OCI-LY3 (cell line): ENCODE measurements around the gene SPATA6L.

ENCODE experiments used
- H2AFZ ChIP-seq: fragments of 200-600, 300-600 bp; shearing (Covaris generic); 2 replicates; pipeline ENCODE4 v1.6.0; 2014; ENCODE audit warnings: antibody characterized with exemption, low read depth, low read length
- H3K27ac ChIP-seq: fragments of 200-600, 300-600 bp; sonication (generic); 2 replicates; pipeline ENCODE4 v1.5.1; 2014; ENCODE audit warnings: mild to moderate bottlenecking, low read length, moderate library complexity, mixed read lengths
- H3K27me3 ChIP-seq: fragments of 200-600, 300-600 bp; sonication (generic); 2 replicates; pipeline ENCODE4 v1.6.1; 2014; ENCODE audit warnings: low read depth, low read length, mixed read lengths
- H3K36me3 ChIP-seq: fragments of 200-600, 300-600 bp; sonication (generic); replicated peaks from 2 replicates; pipeline ENCODE3; 2014; ENCODE audit warnings: low read depth, low read length, mixed read lengths
- H3K4me1 ChIP-seq: fragments of 300-600, 200-600 bp; sonication (generic); 2 replicates; pipeline ENCODE4 v1.6.1; 2014; ENCODE audit warnings: low read length, mixed read lengths
- H3K4me2 ChIP-seq: fragments of 200-600, 300-600 bp; sonication (generic); 2 replicates; pipeline ENCODE4 v1.6.1; 2014; ENCODE audit warnings: low read length, mixed read lengths
- H3K4me3 ChIP-seq: fragments of 300-600, 200-600 bp; sonication (generic); 2 replicates; pipeline ENCODE4 v1.5.1; 2014; ENCODE audit warnings: antibody characterized with exemption, mild to moderate bottlenecking, low read length, moderate library complexity
- H3K79me2 ChIP-seq: fragments of 300-600, 200-600 bp; shearing (Covaris generic); 2 replicates; pipeline ENCODE4 v1.6.1; 2014; ENCODE audit warnings: mild to moderate bottlenecking, low read length, mixed read lengths
- H3K9ac ChIP-seq: fragments of 300-600, 200-600 bp; shearing (Covaris generic); 2 replicates; pipeline ENCODE4 v1.6.0; 2014; ENCODE audit warnings: mild to moderate bottlenecking, low read length, moderate library complexity
- H3K9me3 ChIP-seq: fragments of 200-600, 300-600 bp; shearing (Covaris generic); 2 replicates; pipeline ENCODE4 v1.6.1; 2014; ENCODE audit warnings: low read length, mixed read lengths; ENCODE audit not compliant: insufficient read depth
- H4K20me1 ChIP-seq: fragments of 200-600, 300-600 bp; sonication (generic); 2 replicates; pipeline ENCODE4 v1.6.1; 2016; ENCODE audit warnings: low read length, mixed read lengths; ENCODE audit not compliant: insufficient read depth
- EZH2phosphoT487 ChIP-seq: fragments of 200-600 bp; shearing (Covaris generic); IDR thresholded peaks from 2 replicates; pipeline ENCODE4 v1.6.1; 2018; ENCODE audit warnings: antibody characterized with exemption, mixed run types, low read depth
- TF ChIP-seq, protein P1 (sequence below): fragments of 200-600, 300-600 bp; sonication (generic); IDR thresholded peaks from 2 replicates; pipeline ENCODE4 v1.5.1; 2014; ENCODE audit warnings: antibody characterized with exemption, low read length, low read depth

The SPATA6L gene

DNA sequence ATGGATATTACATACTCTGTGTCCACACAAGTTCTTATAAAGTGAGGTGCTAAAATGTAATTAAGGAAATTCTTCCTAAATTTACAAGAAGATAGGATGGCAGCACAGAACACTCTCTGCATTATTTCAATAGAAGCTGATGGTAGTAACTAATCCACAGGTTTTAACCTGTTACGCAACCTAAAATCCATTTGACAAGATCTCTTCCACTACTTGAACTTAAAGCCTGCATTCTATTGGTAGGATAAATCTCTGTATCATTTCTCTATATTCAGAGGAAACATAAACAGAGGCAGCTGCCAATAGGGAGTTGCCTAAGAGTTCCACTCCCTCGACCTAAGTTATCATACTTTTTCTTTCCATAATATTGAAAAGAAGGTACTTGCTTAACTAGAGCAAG is 34.7 kb upstream of the SPATA6L start:
- no peaks in the 10 kb centered on the region for H3K4me1 ChIP-seq
- no peaks in the 10 kb centered on the region for H3K27me3 ChIP-seq
- H3K36me3 ChIP-seq: peaks cover 25% of the 10 kb centered on the region
- no peak for TF ChIP-seq EZH2phosphoT487
- TF ChIP-seq, protein P1, sequence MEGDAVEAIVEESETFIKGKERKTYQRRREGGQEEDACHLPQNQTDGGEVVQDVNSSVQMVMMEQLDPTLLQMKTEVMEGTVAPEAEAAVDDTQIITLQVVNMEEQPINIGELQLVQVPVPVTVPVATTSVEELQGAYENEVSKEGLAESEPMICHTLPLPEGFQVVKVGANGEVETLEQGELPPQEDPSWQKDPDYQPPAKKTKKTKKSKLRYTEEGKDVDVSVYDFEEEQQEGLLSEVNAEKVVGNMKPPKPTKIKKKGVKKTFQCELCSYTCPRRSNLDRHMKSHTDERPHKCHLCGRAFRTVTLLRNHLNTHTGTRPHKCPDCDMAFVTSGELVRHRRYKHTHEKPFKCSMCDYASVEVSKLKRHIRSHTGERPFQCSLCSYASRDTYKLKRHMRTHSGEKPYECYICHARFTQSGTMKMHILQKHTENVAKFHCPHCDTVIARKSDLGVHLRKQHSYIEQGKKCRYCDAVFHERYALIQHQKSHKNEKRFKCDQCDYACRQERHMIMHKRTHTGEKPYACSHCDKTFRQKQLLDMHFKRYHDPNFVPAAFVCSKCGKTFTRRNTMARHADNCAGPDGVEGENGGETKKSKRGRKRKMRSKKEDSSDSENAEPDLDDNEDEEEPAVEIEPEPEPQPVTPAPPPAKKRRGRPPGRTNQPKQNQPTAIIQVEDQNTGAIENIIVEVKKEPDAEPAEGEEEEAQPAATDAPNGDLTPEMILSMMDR: no peak
- no peak overlapping the region for H3K9ac ChIP-seq
- no peak overlapping the region for H3K27ac ChIP-seq
- H4K20me1 ChIP-seq: no peaks in the 10 kb centered on the region
- H3K4me2 ChIP-seq: no peak overlapping the region
- H3K79me2 ChIP-seq: no peaks in the 10 kb centered on the region
- no peak overlapping the region for H2AFZ ChIP-seq
- no peaks in the 10 kb centered on the region for H3K9me3 ChIP-seq
- H3K4me3 ChIP-seq: no peak overlapping the region

DNA sequence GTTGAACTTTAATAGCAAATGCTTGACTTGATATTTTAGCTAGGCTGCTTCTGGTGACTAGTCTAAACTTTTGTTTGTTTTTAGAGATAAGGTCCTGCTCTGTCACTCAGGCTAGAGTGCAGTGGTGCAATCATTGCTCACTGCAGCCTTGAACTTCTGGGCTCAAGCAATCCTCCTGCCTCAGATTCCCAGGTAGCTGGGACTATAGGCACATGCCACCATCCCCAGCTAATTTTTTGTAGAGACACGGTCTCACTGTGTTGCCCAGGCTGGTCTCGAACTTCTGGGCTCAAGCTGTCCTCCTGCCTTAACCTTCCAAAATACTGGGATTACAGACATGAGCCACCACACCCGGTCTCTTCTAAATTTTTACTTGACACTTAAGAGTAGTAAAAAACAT is 33.8 kb upstream of the SPATA6L start:
- peaks cover 22% of the 10 kb centered on the region for H3K36me3 ChIP-seq

DNA sequence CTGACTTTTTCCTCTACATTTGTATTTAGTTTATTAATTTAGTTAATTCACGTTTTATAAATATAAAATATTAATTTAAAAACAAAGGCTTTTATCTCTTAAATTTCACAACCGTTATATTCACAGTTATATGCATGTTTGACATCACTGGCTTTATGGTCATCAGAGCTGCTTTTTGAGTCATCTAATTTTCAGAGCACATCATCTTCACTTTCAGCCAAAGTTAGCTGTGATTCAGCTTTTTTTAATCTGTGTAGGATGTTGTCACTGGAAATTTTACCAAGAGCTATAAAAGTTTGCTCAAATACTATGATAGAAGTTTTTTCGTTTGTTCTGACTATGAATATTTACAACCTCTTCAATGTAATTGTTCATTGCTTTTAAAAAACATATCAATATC is 25.5 kb upstream of the SPATA6L start:
- H3K4me3 ChIP-seq: no peak overlapping the region
- H3K4me1 ChIP-seq: peaks cover 23% of the 10 kb centered on the region
- peaks cover 11% of the 10 kb centered on the region; the same call in 1 of the 2 replicates for H4K20me1 ChIP-seq
- H3K36me3 ChIP-seq: peaks cover 11% of the 10 kb centered on the region
- H2AFZ ChIP-seq: no peak overlapping the region
- H3K27me3 ChIP-seq: no peaks in the 10 kb centered on the region
- no peak overlapping the region for H3K9ac ChIP-seq
- no peak overlapping the region for H3K4me2 ChIP-seq
- H3K9me3 ChIP-seq: no peaks in the 10 kb centered on the region
- TF ChIP-seq, protein P1: no peak
- TF ChIP-seq EZH2phosphoT487: no peak
- peaks cover 11% of the 10 kb centered on the region for H3K79me2 ChIP-seq
- no peak overlapping the region for H3K27ac ChIP-seq

More for the DNA sequence above, 33.8 kb upstream of the SPATA6L start:
- H3K4me1 ChIP-seq: no peaks in the 10 kb centered on the region
- H3K27ac ChIP-seq: no peak overlapping the region
- H3K4me2 ChIP-seq: no peak overlapping the region
- H3K79me2 ChIP-seq: no peaks in the 10 kb centered on the region
- no peak overlapping the region for H2AFZ ChIP-seq
- no peak overlapping the region for H3K9ac ChIP-seq
- no peaks in the 10 kb centered on the region for H3K27me3 ChIP-seq
- TF ChIP-seq EZH2phosphoT487: no peak
- TF ChIP-seq, protein P1: no peak
- no peak overlapping the region for H3K4me3 ChIP-seq
- no peaks in the 10 kb centered on the region for H3K9me3 ChIP-seq
- H4K20me1 ChIP-seq: no peaks in the 10 kb centered on the region

DNA sequence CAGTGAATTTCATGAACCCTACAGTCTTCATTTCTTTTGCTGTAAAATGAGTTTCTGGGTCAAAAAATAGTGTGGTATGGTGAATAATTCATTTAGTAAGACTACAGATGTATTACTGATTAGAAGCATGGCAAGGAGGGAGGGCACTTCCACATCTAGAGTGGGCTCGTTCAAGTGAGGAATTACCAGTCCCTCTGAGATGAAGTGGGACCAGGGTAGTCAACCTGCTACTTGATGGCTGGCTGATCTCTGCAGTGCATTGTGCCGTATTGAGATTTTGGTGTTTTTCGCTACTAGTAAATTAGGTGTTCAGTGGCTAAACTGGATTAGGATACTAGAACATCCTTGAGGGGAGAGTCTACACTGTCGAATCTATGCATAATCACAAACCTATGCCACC is 23.9 kb upstream of the SPATA6L start:
- peaks cover 23% of the 10 kb centered on the region for H3K4me1 ChIP-seq
- H3K79me2 ChIP-seq: peaks cover 11% of the 10 kb centered on the region
- peak overlapping the region; percentile 19 for H3K9ac ChIP-seq
- peaks cover 11% of the 10 kb centered on the region; the same call in 1 of the 2 replicates for H4K20me1 ChIP-seq
- H3K4me3 ChIP-seq: peak overlapping the region; percentile 59
- H3K27ac ChIP-seq: peak overlapping the region; percentile 88
- no peaks in the 10 kb centered on the region for H3K9me3 ChIP-seq
- no peak for TF ChIP-seq EZH2phosphoT487
- TF ChIP-seq, protein P1: no peak
- peaks cover 15% of the 10 kb centered on the region for H3K36me3 ChIP-seq
- H2AFZ ChIP-seq: no peak overlapping the region
- no peaks in the 10 kb centered on the region for H3K27me3 ChIP-seq
- H3K4me2 ChIP-seq: peak overlapping the region; percentile 76
